Cardiac muscle cell (in vitro differentiated cells and primary cell): ENCODE data around the gene PRSS21. TPM values are rescaled to one million over a fixed set of nuclear protein-coding genes. Genes with fewer than 3 reads are reported as not detected.
A peak's percentile ranks its signal among the peaks of the same experiment; 100 is the strongest.

ENCODE experiments used
- DNase-seq, 2 donors: peaks; one replicate each; pipeline versions ENCODE4 v3.0.0 to v3.0.0-alpha.2; 2010 to 2017; ENCODE audit warnings: low read depth in 1 of 2, low spot score in 1 of 2
- H3K27ac ChIP-seq: fragments of 200-600 bp; sonication (generic); 2 replicates; pipeline ENCODE4 v1.5.1; 2016
- H3K27me3 ChIP-seq: fragments of 200-600 bp; sonication (generic); 2 replicates; pipeline ENCODE4 v1.6.0; 2016; ENCODE audit warnings: control low read depth
- H3K36me3 ChIP-seq: fragments of 200-600 bp; sonication (generic); 2 replicates; pipeline ENCODE4 v1.5.1; 2016; ENCODE audit warnings: control low read depth
- H3K4me1 ChIP-seq: fragments of 200-600 bp; sonication (generic); 2 replicates; pipeline ENCODE4 v1.8.1; 2017; ENCODE audit warnings: low read depth, mild to moderate bottlenecking, mixed run types
- H3K4me3 ChIP-seq: fragments of 200-600 bp; sonication (generic); 2 replicates; pipeline ENCODE4 v1.5.1; 2016; ENCODE audit warnings: mild to moderate bottlenecking
- H3K9me3 ChIP-seq: fragments of 200-600 bp; sonication (generic); 2 replicates; pipeline ENCODE4 v1.5.1; 2017; ENCODE audit warnings: low read depth, mild to moderate bottlenecking, control low read depth
- polyA plus RNA-seq: library from polyadenylated mRNA; unstranded; fragments of >200 nt; fragmentation: Nextera tagmentation; extraction: Ambion mirVana; gene quantifications from 2 replicates; pipeline ENCODE4 v1.2.1, GENCODE V29; 2016
- total RNA-seq: library from RNA; depleted of rRNA; stranded (reverse); fragments of >200 nt; gene quantifications from 2 replicates; pipeline ENCODE4 v1.2.3, GENCODE V29; 2016
- TF ChIP-seq, protein P1 (sequence below): IDR thresholded peaks from 2 replicates; pipeline ENCODE4 v1.5.1; 2012; ENCODE audit warnings: low read depth, mild to moderate bottlenecking, low read length

Gene PRSS21
- total and polyA plus RNA-seq, 2 experiments from 2014 or later, result not detected

GRCh38 chr16:2827374-2827791 lies 10.3 kb downstream of the PRSS21 start:
- TF ChIP-seq, protein P1, sequence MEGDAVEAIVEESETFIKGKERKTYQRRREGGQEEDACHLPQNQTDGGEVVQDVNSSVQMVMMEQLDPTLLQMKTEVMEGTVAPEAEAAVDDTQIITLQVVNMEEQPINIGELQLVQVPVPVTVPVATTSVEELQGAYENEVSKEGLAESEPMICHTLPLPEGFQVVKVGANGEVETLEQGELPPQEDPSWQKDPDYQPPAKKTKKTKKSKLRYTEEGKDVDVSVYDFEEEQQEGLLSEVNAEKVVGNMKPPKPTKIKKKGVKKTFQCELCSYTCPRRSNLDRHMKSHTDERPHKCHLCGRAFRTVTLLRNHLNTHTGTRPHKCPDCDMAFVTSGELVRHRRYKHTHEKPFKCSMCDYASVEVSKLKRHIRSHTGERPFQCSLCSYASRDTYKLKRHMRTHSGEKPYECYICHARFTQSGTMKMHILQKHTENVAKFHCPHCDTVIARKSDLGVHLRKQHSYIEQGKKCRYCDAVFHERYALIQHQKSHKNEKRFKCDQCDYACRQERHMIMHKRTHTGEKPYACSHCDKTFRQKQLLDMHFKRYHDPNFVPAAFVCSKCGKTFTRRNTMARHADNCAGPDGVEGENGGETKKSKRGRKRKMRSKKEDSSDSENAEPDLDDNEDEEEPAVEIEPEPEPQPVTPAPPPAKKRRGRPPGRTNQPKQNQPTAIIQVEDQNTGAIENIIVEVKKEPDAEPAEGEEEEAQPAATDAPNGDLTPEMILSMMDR, result no peak
- no peak for DNase-seq
- H3K27ac ChIP-seq, result no peak overlapping the region
- H3K4me3 ChIP-seq, result no peak overlapping the region
- no peaks in the 10 kb centered on the region for H3K36me3 ChIP-seq
- H3K27me3 ChIP-seq, result no peaks in the 10 kb centered on the region
- H3K4me1 ChIP-seq, result no peaks in the 10 kb centered on the region
- no peaks in the 10 kb centered on the region for H3K9me3 ChIP-seq

DNA sequence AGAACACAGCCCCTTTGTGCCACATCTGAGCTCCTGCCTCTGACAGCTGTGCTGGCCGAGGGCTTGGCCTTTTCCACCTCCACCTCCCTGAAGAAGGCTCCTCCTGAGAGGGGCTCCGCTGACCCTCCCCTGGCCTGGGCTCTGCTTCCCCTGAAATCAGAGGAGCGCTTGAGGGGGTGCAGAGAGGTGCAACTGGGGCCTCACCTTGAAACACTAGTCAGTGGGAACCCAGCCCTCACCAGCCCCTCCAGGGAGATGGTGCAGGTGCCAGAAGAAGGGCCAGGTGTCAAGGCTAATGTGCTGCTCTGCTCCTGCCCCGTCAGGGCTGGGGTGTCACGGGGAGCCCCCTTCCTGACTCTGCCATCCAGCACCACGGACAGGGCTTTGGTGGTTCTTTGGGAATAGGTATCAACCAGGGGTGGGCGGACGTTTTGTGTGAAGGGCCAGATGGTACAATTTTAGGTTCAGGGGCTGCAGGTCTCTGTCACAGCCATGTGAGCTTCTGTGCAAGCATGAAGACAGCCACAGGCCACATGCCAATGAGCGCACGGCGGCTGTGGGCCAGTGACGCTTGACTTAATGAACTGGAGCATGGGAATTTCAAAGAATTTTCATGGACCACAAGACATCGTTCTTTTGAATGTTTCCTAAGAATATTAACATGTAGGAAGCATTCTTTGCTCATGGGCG lies 10.9 kb downstream of the PRSS21 start:
- Histone ChIP-seq H3K27me3 (no peaks in the 10 kb centered on the region), H3K27ac (no peak overlapping the region), H3K36me3 (no peaks in the 10 kb centered on the region), H3K4me3 (no peak overlapping the region), H3K4me1 (no peaks in the 10 kb centered on the region), H3K9me3 (no peaks in the 10 kb centered on the region)
- TF ChIP-seq, protein P1, result no peak
- peak in 1 of 2 donors; percentile 17 for DNase-seq

DNA sequence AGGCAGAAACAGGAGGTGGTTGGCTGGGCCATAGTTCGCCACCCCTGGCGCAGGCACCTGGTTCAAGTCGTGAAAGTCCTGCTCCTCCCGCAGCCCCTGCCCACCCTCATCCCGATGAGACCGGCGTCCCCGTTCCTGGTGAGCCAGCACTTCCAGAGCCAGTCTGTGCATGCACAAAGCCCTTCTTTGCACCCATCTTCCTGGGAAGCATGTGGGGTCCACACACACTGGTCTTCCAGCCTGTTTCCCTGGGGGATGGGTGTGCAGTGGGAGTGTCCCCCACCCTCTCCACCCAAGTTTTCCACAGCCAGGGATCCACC lies 11.4 kb downstream of the PRSS21 start:
- DNase-seq, result no peak
- H3K27ac ChIP-seq, result no peak overlapping the region

DNA sequence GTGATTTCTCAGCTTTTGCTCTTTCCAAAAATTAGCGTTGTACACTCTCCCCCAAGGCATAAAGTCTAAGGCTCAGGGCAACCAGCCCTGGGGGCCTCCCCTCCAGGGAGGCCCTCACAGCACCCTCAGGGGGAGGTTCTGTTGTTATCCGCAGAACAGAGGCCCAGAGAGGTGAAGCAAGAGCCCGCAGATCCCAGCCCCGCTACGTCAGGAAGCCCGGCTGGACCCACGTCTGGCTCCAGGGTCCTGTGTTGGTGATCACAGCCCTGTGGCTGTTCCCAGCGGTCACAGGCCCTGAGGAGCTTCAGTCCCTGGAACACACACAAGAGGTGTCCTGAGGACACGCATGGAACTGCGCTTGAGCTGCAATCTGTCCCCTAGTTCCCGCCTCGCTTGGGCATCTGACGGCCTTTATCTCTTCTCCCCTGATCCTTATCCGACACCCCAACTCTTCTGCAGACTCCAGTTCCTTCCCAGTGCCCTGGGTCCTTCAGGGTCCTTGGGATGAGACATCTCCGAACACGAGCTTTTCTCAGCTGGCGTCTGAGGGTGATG lies 11.9 kb downstream of the PRSS21 start:
- no peak overlapping the region for H3K4me3 ChIP-seq
- no peaks in the 10 kb centered on the region for H3K9me3 ChIP-seq
- H3K27me3 ChIP-seq, result no peaks in the 10 kb centered on the region
- no peaks in the 10 kb centered on the region for H3K36me3 ChIP-seq
- TF ChIP-seq, protein P1, result no peak
- H3K27ac ChIP-seq, result no peak overlapping the region
- no peaks in the 10 kb centered on the region for H3K4me1 ChIP-seq
- DNase-seq, result no peak

More for the DNA sequence above, 11.4 kb downstream of the PRSS21 start:
- no peaks in the 10 kb centered on the region for H3K36me3 ChIP-seq
- TF ChIP-seq, protein P1, result no peak
- H3K4me1 ChIP-seq, result no peaks in the 10 kb centered on the region
- no peaks in the 10 kb centered on the region for H3K9me3 ChIP-seq
- H3K27me3 ChIP-seq, result no peaks in the 10 kb centered on the region
- no peak overlapping the region for H3K4me3 ChIP-seq

- H3K36me3 ChIP-seq, result no peaks in the 10 kb centered on the region
- DNase-seq, result no peak
- TF ChIP-seq, protein P1, result no peak
- no peaks in the 10 kb centered on the region for H3K9me3 ChIP-seq
- H3K4me3 ChIP-seq, result no peak within 1 kb of the TSS
- H3K27me3 ChIP-seq, result no peaks in the 10 kb centered on the region
- no peaks in the 10 kb centered on the region for H3K4me1 ChIP-seq
- no peak within 1 kb of the TSS for H3K27ac ChIP-seq
These were observed 12.7 kb downstream of the PRSS21 start, which contains the start of gene ZG16B for GRCh38 chr16:2829501-2830354. ZG16B (plus strand) TSS chr16:2830303; CDS start chr16:2830442, 139 bp downstream.
